Neural cell (in vitro differentiated cells): Measurements from ENCODE around the gene SERPINB3. TPM values are rescaled to one million over a fixed set of nuclear protein-coding genes. Genes with fewer than 3 reads are reported as not detected.
"Not testable (repeated sequence)": the region's sequence is repeated elsewhere in the genome, so short reads cannot be mapped to it uniquely, and the experiment has no call there.

Source experiments
- H2AFZ ChIP-seq: fragments of 200-600, 300-800 bp; sonication (generic), shearing (Covaris generic); 2 replicates; pipeline ENCODE4 v1.6.0; 2014; ENCODE audit warnings: low read depth, mild to moderate bottlenecking, antibody characterized with exemption, low read length, moderate library complexity
- H3F3A ChIP-seq: fragments of 200-600 bp; shearing (Covaris generic); 2 replicates; pipeline ENCODE4 v1.6.1; 2016; ENCODE audit warnings: mild to moderate bottlenecking, moderate library complexity, mixed read lengths, antibody characterized with exemption, low read length; ENCODE audit not compliant: insufficient read depth, poor library complexity, severe bottlenecking
- H3K27ac ChIP-seq: fragments of 200-600, 300-800 bp; sonication (generic), shearing (Covaris generic); 2 replicates; pipeline ENCODE4 v1.5.1; 2014; ENCODE audit warnings: mild to moderate bottlenecking, low read length, moderate library complexity
- H3K27me3 ChIP-seq: fragments of 300-800, 200-600 bp; sonication (generic), shearing (Covaris generic); 2 replicates; pipeline ENCODE4 v1.6.0; 2014; ENCODE audit warnings: mild to moderate bottlenecking, low read depth, low read length, moderate library complexity; ENCODE audit not compliant: insufficient read depth
- H3K36me3 ChIP-seq: fragments of 300-800, 200-600 bp; sonication (generic), shearing (Covaris generic); 2 replicates; pipeline ENCODE4 v1.5.1; 2014; ENCODE audit warnings: mild to moderate bottlenecking, antibody characterized with exemption, low read length, moderate library complexity; ENCODE audit not compliant: insufficient read depth
- H3K4me2 ChIP-seq: fragments of 300-800, 200-600 bp; sonication (generic), shearing (Covaris generic); 2 replicates; pipeline ENCODE4 v1.6.0; 2014; ENCODE audit warnings: mild to moderate bottlenecking, low read length
- H3K4me3 ChIP-seq: fragments of 300-800, 200-600 bp; sonication (generic), shearing (Covaris generic); 2 replicates; pipeline ENCODE4 v1.5.1; 2014; ENCODE audit warnings: mild to moderate bottlenecking, low read length, moderate library complexity
- H3K79me2 ChIP-seq: fragments of 200-600 bp; shearing (Covaris generic); replicated peaks from 2 replicates; pipeline ENCODE4 v1.6.0; 2014; ENCODE audit warnings: mild to moderate bottlenecking, low read length, moderate library complexity; ENCODE audit not compliant: insufficient read depth
- H3K9ac ChIP-seq: fragments of 300-800, 200-600 bp; sonication (generic), shearing (Covaris generic); 2 replicates; pipeline ENCODE4 v1.6.1; 2016; ENCODE audit warnings: mild to moderate bottlenecking, low read length, mixed read lengths
- H3K9me2 ChIP-seq: fragments of 200-600 bp; shearing (Covaris generic); 2 replicates; pipeline ENCODE4 v1.6.1; 2016; ENCODE audit warnings: mild to moderate bottlenecking, low read length, mixed read lengths; ENCODE audit not compliant: insufficient read depth
- H3K9me3 ChIP-seq: fragments of 200-600, 300-800 bp; sonication (generic), shearing (Covaris generic); 2 replicates; pipeline ENCODE4 v1.6.1; 2016; ENCODE audit warnings: mild to moderate bottlenecking, mixed run types, low read length, moderate library complexity, mixed read lengths
- H4K20me1 ChIP-seq: fragments of 200-600 bp; shearing (Covaris generic); 2 replicates; pipeline ENCODE4 v1.6.1; 2016; ENCODE audit warnings: mild to moderate bottlenecking, mixed run types; ENCODE audit not compliant: insufficient read depth
- EP300 ChIP-seq: fragments of 450-650 bp; conservative IDR thresholded peaks from 2 replicates; pipeline ENCODE4 v1.6.1; 2014; ENCODE audit warnings: antibody characterized with exemption, mild to moderate bottlenecking, moderate library complexity; ENCODE audit not compliant: poor library complexity, severe bottlenecking
- EZH2 ChIP-seq: fragments of 200-600, 300-800 bp; shearing (Covaris generic), sonication (generic); IDR thresholded peaks from 2 replicates; pipeline ENCODE4 v1.6.1; 2014; ENCODE audit warnings: antibody characterized with exemption, low read length, borderline replicate concordance, mild to moderate bottlenecking; ENCODE audit not compliant: insufficient read depth, poor library complexity, severe bottlenecking
- MXI1 ChIP-seq: fragments of 450-650 bp; conservative IDR thresholded peaks from 2 replicates; pipeline ENCODE4 v1.6.1; 2014; ENCODE audit warnings: antibody characterized with exemption, mild to moderate bottlenecking; ENCODE audit not compliant: poor library complexity, severe bottlenecking
- POLR2AphosphoS5 ChIP-seq: IDR thresholded peaks from 2 replicates; pipeline ENCODE4 v1.6.1; 2012
- RAD21 ChIP-seq: fragments of 450-650 bp; conservative IDR thresholded peaks from 2 replicates; pipeline ENCODE4 v1.6.1; 2014; ENCODE audit warnings: antibody characterized with exemption, mild to moderate bottlenecking, moderate library complexity
- REST ChIP-seq: IDR thresholded peaks from 2 replicates; pipeline ENCODE4 v1.6.1; 2012; ENCODE audit warnings: borderline replicate concordance
- SMC3 ChIP-seq: fragments of 450-650 bp; conservative IDR thresholded peaks from 2 replicates; pipeline ENCODE4 v1.6.1; 2014; ENCODE audit warnings: antibody characterized with exemption, mild to moderate bottlenecking, moderate library complexity; ENCODE audit not compliant: poor library complexity
- TAF1 ChIP-seq: IDR thresholded peaks from 2 replicates; pipeline ENCODE4 v1.6.1; 2012; ENCODE audit warnings: low read depth
- polyA minus RNA-seq: library from RNA; depleted of rRNA, polyadenylated mRNA; stranded (reverse); fragments of >200 nt; gene quantifications from 2 replicates; pipeline ENCODE4 v1.2.3, GENCODE V29; 2014
- polyA plus RNA-seq: library from polyadenylated mRNA; depleted of rRNA; stranded (reverse); fragments of >200 nt; gene quantifications from 2 replicates; pipeline ENCODE4 v1.2.3, GENCODE V29; 2014
- TF ChIP-seq, protein P1 (sequence below): fragments of 450-650 bp; IDR thresholded peaks from 2 replicates; pipeline ENCODE4 v1.5.1; 2014; ENCODE audit warnings: antibody characterized with exemption, mild to moderate bottlenecking, moderate library complexity; ENCODE audit not compliant: poor library complexity, severe bottlenecking

SERPINB3 gene
- polyA plus RNA-seq (not detected in 2 replicates), polyA minus RNA-seq (not detected in 2 replicates)

DNA sequence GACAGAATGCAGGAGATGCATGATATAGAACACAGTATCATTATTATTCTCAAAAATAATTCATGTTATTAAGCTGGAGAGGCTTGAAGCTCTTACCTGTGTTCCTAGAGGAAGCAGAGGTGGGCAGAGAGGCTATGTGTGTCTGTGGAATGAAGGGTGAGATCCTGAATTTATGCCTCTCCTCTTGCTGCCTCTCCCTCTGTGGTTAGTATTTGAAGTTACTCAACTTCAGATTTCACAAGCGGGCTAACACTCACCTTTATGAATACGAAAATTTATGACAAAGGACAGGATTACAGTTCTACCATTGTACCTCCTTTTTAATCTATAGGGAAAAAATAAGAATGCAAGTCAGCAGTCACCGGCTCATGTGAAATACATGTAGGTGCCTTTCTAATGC is at the start of gene SERPINB3:
Gene SERPINB3 (minus strand): TSS at position 144 of the 400 bp plus-strand sequence. CDS start 677 bp downstream, outside the sequence.
- not testable (repeated sequence) for H3K27ac ChIP-seq, H3K79me2 ChIP-seq, H2AFZ ChIP-seq, H3K36me3 ChIP-seq, H3F3A ChIP-seq, H3K4me3 ChIP-seq, H3K27me3 ChIP-seq, H3K9ac ChIP-seq, H3K9me3 ChIP-seq, H4K20me1 ChIP-seq, H3K4me2 ChIP-seq, H3K9me2 ChIP-seq

GRCh38 chr18:63708650-63709049 is 47.0 kb upstream of the SERPINB3 start:
- Histone ChIP-seq H3K27ac (no peak overlapping the region), H3K4me3 (no peak overlapping the region), H3K9me3 (no peaks in the 10 kb centered on the region), H3F3A (no peaks in the 10 kb centered on the region), H3K36me3 (no peaks in the 10 kb centered on the region), H3K27me3 (no peaks in the 10 kb centered on the region), H3K9me2 (no peaks in the 10 kb centered on the region), H4K20me1 (no peaks in the 10 kb centered on the region), H3K9ac (no peak overlapping the region), H3K79me2 (no peaks in the 10 kb centered on the region), H3K4me2 (no peak overlapping the region), H2AFZ (no peak overlapping the region)
- TF ChIP-seq SMC3 (no peak), RAD21 (no peak), EZH2 (no peak), MXI1 (no peak), EP300 (no peak), POLR2AphosphoS5 (no peak), REST (no peak), TAF1 (no peak)
- TF ChIP-seq, protein P1, sequence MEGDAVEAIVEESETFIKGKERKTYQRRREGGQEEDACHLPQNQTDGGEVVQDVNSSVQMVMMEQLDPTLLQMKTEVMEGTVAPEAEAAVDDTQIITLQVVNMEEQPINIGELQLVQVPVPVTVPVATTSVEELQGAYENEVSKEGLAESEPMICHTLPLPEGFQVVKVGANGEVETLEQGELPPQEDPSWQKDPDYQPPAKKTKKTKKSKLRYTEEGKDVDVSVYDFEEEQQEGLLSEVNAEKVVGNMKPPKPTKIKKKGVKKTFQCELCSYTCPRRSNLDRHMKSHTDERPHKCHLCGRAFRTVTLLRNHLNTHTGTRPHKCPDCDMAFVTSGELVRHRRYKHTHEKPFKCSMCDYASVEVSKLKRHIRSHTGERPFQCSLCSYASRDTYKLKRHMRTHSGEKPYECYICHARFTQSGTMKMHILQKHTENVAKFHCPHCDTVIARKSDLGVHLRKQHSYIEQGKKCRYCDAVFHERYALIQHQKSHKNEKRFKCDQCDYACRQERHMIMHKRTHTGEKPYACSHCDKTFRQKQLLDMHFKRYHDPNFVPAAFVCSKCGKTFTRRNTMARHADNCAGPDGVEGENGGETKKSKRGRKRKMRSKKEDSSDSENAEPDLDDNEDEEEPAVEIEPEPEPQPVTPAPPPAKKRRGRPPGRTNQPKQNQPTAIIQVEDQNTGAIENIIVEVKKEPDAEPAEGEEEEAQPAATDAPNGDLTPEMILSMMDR = no peak

DNA sequence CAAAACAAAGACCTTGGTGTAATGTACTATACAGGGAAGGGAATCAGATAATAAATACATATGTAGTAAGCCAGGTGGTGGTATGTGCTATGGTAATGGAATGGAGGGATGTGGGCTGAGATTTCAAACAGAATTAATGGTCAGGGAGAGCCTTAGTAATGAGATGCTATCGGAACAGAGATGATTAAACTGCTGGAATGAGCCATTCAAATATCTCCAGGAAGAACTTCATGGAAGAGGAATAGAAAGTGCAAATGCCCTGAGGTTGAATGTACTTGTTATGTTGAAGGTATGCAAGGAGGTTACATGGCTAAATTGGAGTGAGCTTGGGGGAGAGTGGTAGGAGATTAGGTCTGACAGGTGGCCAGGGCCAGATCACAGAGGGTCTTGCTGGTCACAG is 46.1 kb upstream of the SERPINB3 start:
- no peak overlapping the region for H3K27ac ChIP-seq
- H3K9ac ChIP-seq = no peak overlapping the region
- TF ChIP-seq EP300 = no peak
- TF ChIP-seq POLR2AphosphoS5 = no peak
- no peak for TF ChIP-seq EZH2
- TF ChIP-seq REST = no peak
- TF ChIP-seq, protein P1 = no peak
- TF ChIP-seq MXI1 = no peak
- no peak for TF ChIP-seq SMC3
- TF ChIP-seq RAD21 = no peak
- no peak for TF ChIP-seq TAF1
- no peak overlapping the region for H2AFZ ChIP-seq
- no peaks in the 10 kb centered on the region for H3F3A ChIP-seq
- no peaks in the 10 kb centered on the region for H4K20me1 ChIP-seq
- H3K4me2 ChIP-seq = no peak overlapping the region
- no peaks in the 10 kb centered on the region for H3K79me2 ChIP-seq
- no peaks in the 10 kb centered on the region for H3K36me3 ChIP-seq
- H3K27me3 ChIP-seq = no peaks in the 10 kb centered on the region
- no peak overlapping the region for H3K4me3 ChIP-seq
- H3K9me2 ChIP-seq = no peaks in the 10 kb centered on the region
- H3K9me3 ChIP-seq = no peaks in the 10 kb centered on the region
